ENCODE data around the gene F11R.
"Not testable (repeated sequence)": the region's sequence is repeated elsewhere in the genome, so short reads cannot be mapped to it uniquely, and the experiment has no call there.

The F11R gene

GRCh38 chr1:161020509-161021164, at the start of gene F11R:
Gene F11R (minus strand): TSS chr1:161021152. CDS start chr1:161021073, 79 bp downstream.
- peak; percentile 56 for DNase-seq

GRCh38 chr1:161069731-161070270, 48.8 kb upstream of the F11R start, which contains the start of gene ARHGAP30:
Gene ARHGAP30 (minus strand): TSS chr1:161069891. CDS start chr1:161069624, 267 bp downstream.
- no peak for DNase-seq

- no peak for DNase-seq
These were observed 48.3 kb upstream of the F11R start for GRCh38 chr1:161069241-161069640.

- no peak for DNase-seq
These were observed 47.6 kb upstream of the F11R start for GRCh38 chr1:161068306-161069234.

- no peak for DNase-seq
These were observed 45.7 kb upstream of the F11R start for GRCh38 chr1:161066694-161067093.

- not testable (repeated sequence) for DNase-seq
These were observed 44.7 kb upstream of the F11R start for GRCh38 chr1:161065681-161066080.

- DNase-seq, result not testable (repeated sequence)
These were observed 43.0 kb upstream of the F11R start for GRCh38 chr1:161063936-161064335.

GRCh38 chr1:161061419-161061818, 40.5 kb upstream of the F11R start:
- no peak for DNase-seq

GRCh38 chr1:161059293-161059692, 38.3 kb upstream of the F11R start:
- DNase-seq, result no peak

- DNase-seq, result no peak
These were observed 33.9 kb upstream of the F11R start for GRCh38 chr1:161054805-161055204.

- no peak for DNase-seq
These were observed 33.3 kb upstream of the F11R start for GRCh38 chr1:161054232-161054631.

GRCh38 chr1:161052899-161053298, 31.9 kb upstream of the F11R start:
- no peak for DNase-seq

- DNase-seq, result no peak
These were observed 30.3 kb upstream of the F11R start for GRCh38 chr1:161051219-161051618.

GRCh38 chr1:161048949-161049722, 28.2 kb upstream of the F11R start:
- no peak for DNase-seq

GRCh38 chr1:161047436-161048420, 26.8 kb upstream of the F11R start:
- no peak for DNase-seq

- no peak for DNase-seq
These were observed 25.8 kb upstream of the F11R start for GRCh38 chr1:161046605-161047228.

- DNase-seq, result peak; percentile 94
These were observed 25.0 kb upstream of the F11R start, which contains the start of gene USF1 for GRCh38 chr1:161045736-161046604. Gene USF1 (minus strand): TSS chr1:161045977. CDS start chr1:161043275, 2,702 bp downstream.

- DNase-seq, result peak; percentile 65
These were observed 24.2 kb upstream of the F11R start for GRCh38 chr1:161044908-161045735.

GRCh38 chr1:161044535-161044907, 23.6 kb upstream of the F11R start:
- no peak for DNase-seq

Data from DMS79 (cell line).